H1 (cell line): ENCODE data around the gene CLEC1A. TPM values are rescaled to one million over a fixed set of nuclear protein-coding genes. Genes with fewer than 3 reads are reported as not detected.

Source experiments
- CHD2 ChIP-seq: IDR thresholded peaks from 2 replicates; pipeline ENCODE4 v1.6.1; 2012; ENCODE audit warnings: low read length, improper control_type of control experiment
- KDM4A ChIP-seq: IDR thresholded peaks from one replicate; pipeline ENCODE4 v1.7.1; 2012; ENCODE audit warnings: low read depth, mild to moderate bottlenecking, moderate library complexity, low read length, inconsistent platforms; ENCODE audit not compliant: severe bottlenecking
- PHF8 ChIP-seq: fragments of 200-600 bp; sonication (generic); conservative IDR thresholded peaks from 2 replicates; pipeline ENCODE4 v1.7.1; 2012; ENCODE audit warnings: low read depth, mild to moderate bottlenecking, inconsistent platforms, low read length, moderate library complexity
- TBP ChIP-seq: IDR thresholded peaks from 2 replicates; pipeline ENCODE4 v1.6.1; 2011; ENCODE audit warnings: low read depth, low read length, improper control_type of control experiment
- polyA plus RNA-seq, 7 experiments: library from polyadenylated mRNA; depleted of rRNA in 3 of 7; stranded (reverse) in 5 of 7; unstranded in 2 of 7; fragments of >200 nt in 5 of 7; fragments of 200-250 nt in 2 of 7; gene quantifications; 1 replicate in 5 of 7; 2 replicates in 1 of 7; 4 replicates in 1 of 7; pipeline versions ENCODE4 v1.2.1 to v1.2.3, GENCODE V29; 2011 to 2013; ENCODE audit warnings: missing spikeins in 2 of 7, mixed read lengths in 2 of 7
- total RNA-seq: library from RNA; stranded (reverse); fragmentation: NEBNext Ultra II Directional; extraction: Animal tissue kit (Norgen Biotek cat#: 25700); gene quantifications from 2 replicates; pipeline ENCODE4 v1.2.1, GENCODE V29; 2021

The CLEC1A gene
- total and polyA plus RNA-seq, 2 of the 8 experiments (the other 6 are each of a cell fraction or from before 2014, with no cell fraction given), result 0.20 TPM; not detected in 1

DNA sequence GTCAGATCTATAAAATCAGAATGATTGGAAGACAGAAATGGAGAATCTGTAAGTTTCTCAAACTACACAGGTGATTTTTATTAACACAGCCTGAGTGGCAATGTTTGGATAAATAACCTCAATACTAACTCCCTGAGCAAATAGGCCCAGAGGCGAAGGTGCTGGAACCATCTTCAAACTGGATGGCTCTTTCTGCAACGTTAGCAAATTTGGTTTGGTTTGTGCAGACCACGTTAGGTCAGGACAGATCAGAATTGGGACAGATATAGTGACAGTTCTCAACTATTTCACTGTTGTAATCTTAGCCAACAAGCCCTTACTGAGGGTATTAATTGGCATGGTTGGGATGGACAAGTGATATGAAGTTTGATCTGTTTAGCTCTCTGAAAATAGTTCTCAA lies 77.4 kb downstream of the CLEC1A start (continued):
- TF ChIP-seq CHD2 (no peak), PHF8 (no peak), TBP (no peak), KDM4A (no peak)

Other genes with a start within 250 kb of the CLEC1A start
- gene CLEC2B, start 229.6 kb downstream of the CLEC1A start, total RNA-seq, result not detected in 2 replicates
- gene CLEC2B, start 229.6 kb downstream of the CLEC1A start, polyA plus RNA-seq (2011; rRNA removed), result not detected in 2 replicates
- gene KLRF2, start 217.5 kb downstream of the CLEC1A start, total RNA-seq, result not detected in 2 replicates
- gene KLRF2, start 217.5 kb downstream of the CLEC1A start, polyA plus RNA-seq (2011; rRNA removed), result not detected in 2 replicates
- gene CLEC2A, start 166.6 kb downstream of the CLEC1A start, total RNA-seq, result 2.8 and 3.7 TPM in 2 replicates
- 0.24 and 0.63 TPM in 2 replicates for gene CLEC2A, start 166.6 kb downstream of the CLEC1A start, polyA plus RNA-seq (2011; rRNA removed)
- not detected in 2 replicates for gene CLEC12A, start 127.6 kb downstream of the CLEC1A start, total RNA-seq
- gene CLEC12A, start 127.6 kb downstream of the CLEC1A start, polyA plus RNA-seq (2011; rRNA removed), result not detected in 2 replicates
- gene CLEC1B, start 99.9 kb downstream of the CLEC1A start, total RNA-seq, result not detected in 2 replicates
- not detected in 2 replicates for gene CLEC1B, start 99.9 kb downstream of the CLEC1A start, polyA plus RNA-seq (2011; rRNA removed)
- gene CLEC12B, start 88.4 kb downstream of the CLEC1A start, total RNA-seq, result not detected in 2 replicates
- not detected in 2 replicates for gene CLEC12B, start 88.4 kb downstream of the CLEC1A start, polyA plus RNA-seq (2011; rRNA removed)
- not detected in 2 replicates for gene CLEC9A, start 68.3 kb downstream of the CLEC1A start, total RNA-seq
- not detected in 2 replicates for gene CLEC9A, start 68.3 kb downstream of the CLEC1A start, polyA plus RNA-seq (2011; rRNA removed)
- 0.15 TPM in 1 of 2 replicates, not detected in the other for gene CLEC7A, start 31.2 kb upstream of the CLEC1A start, total RNA-seq
- 0.06 and 0.09 TPM in 2 replicates for gene CLEC7A, start 31.2 kb upstream of the CLEC1A start, polyA plus RNA-seq (2011; rRNA removed)
- gene OLR1, start 73.1 kb upstream of the CLEC1A start, total RNA-seq, result not detected in 2 replicates
- gene OLR1, start 73.1 kb upstream of the CLEC1A start, polyA plus RNA-seq (2011; rRNA removed), result not detected in 2 replicates
- gene TMEM52B, start 80.0 kb upstream of the CLEC1A start, total RNA-seq, result not detected in 2 replicates
- not detected in 2 replicates for gene TMEM52B, start 80.0 kb upstream of the CLEC1A start, polyA plus RNA-seq (2011; rRNA removed)
- 80.9 and 87.9 TPM in 2 replicates for gene GABARAPL1, start 113.9 kb upstream of the CLEC1A start, total RNA-seq
- 35.9 and 56.1 TPM in 2 replicates for gene GABARAPL1, start 113.9 kb upstream of the CLEC1A start, polyA plus RNA-seq (2011; rRNA removed)
- gene KLRD1, start 208.9 kb upstream of the CLEC1A start, total RNA-seq, result 0.06 TPM in 1 of 2 replicates, not detected in the other
- gene KLRD1, start 208.9 kb upstream of the CLEC1A start, polyA plus RNA-seq (2011; rRNA removed), result under 0.01 and 0.02 TPM in 2 replicates